Neural crest cell (in vitro differentiated cells): ENCODE data around the gene SHMT2. TPM values are rescaled to one million over a fixed set of nuclear protein-coding genes. Genes with fewer than 3 reads are reported as not detected.
"Not testable (repeated sequence)": the region's sequence is repeated elsewhere in the genome, so short reads cannot be mapped to it uniquely, and the experiment has no call there.

Experiments used
- DNase-seq: peaks from one replicate; pipeline ENCODE4 v3.0.0; 2021; ENCODE audit warnings: low read depth, mixed read lengths, low spot score
- H3K27ac Mint-ChIP-seq: one replicate; pipeline ENCODE4 v1.8.0; 2021; ENCODE audit warnings: mild to moderate bottlenecking, mixed read lengths; ENCODE audit not compliant: unreplicated experiment
- H3K27me3 Mint-ChIP-seq: 2 replicates; pipeline ENCODE4 v1.8.0; 2021; ENCODE audit warnings: low read depth, mild to moderate bottlenecking, mixed read lengths
- H3K36me3 Mint-ChIP-seq: 2 replicates; pipeline ENCODE4 v1.8.0; 2021; ENCODE audit warnings: low read depth, mild to moderate bottlenecking, mixed read lengths
- H3K4me1 Mint-ChIP-seq: 2 replicates; pipeline ENCODE4 v1.8.0; 2021; ENCODE audit warnings: mixed read lengths
- H3K4me3 Mint-ChIP-seq: one replicate; pipeline ENCODE4 v1.8.0; 2021; ENCODE audit warnings: mild to moderate bottlenecking, mixed read lengths
- H3K9me3 Mint-ChIP-seq: 2 replicates; pipeline ENCODE4 v1.8.0; 2021; ENCODE audit warnings: mixed read lengths
- total RNA-seq: library from RNA; stranded (reverse); gene quantifications from 2 replicates; pipeline ENCODE4 v1.2.1, GENCODE V29; 2021
- TF ChIP-seq, protein P1 (sequence below): fragments of 200-600 bp; sonication (generic); conservative IDR thresholded peaks from 2 replicates; pipeline ENCODE4 v1.5.0; 2021; ENCODE audit warnings: antibody characterized with exemption, mild to moderate bottlenecking

SHMT2 gene
- total RNA-seq, 1 donor from 2014 or later = 230 TPM

DNA sequence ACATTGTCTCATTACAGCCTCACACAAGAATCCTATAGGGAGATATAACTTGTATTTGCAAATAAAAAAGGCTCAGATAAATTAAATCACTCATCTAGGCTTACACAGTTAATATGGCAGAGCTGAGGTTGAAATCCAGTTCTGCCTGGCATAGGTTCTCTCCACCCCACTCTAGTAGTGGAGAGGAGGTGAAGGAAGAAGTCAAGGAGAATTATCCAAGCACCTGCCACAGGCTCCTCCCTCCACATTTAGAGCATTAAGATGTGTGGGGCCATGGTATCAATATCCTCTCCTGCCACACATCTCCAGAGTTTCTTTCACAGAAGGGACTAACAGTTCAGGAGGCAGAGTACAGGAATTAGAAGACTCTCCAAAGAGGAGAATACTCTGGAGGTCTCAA is 44.0 kb downstream of the SHMT2 start:
- Mint-ChIP-seq H3K9me3 (no peaks in the 10 kb centered on the region), H3K4me3 (no peak overlapping the region), H3K36me3 (peaks cover 23% of the 10 kb centered on the region), H3K27me3 (no peaks in the 10 kb centered on the region), H3K27ac (no peak overlapping the region), H3K4me1 (peaks cover 9% of the 10 kb centered on the region)
- TF ChIP-seq, protein P1, sequence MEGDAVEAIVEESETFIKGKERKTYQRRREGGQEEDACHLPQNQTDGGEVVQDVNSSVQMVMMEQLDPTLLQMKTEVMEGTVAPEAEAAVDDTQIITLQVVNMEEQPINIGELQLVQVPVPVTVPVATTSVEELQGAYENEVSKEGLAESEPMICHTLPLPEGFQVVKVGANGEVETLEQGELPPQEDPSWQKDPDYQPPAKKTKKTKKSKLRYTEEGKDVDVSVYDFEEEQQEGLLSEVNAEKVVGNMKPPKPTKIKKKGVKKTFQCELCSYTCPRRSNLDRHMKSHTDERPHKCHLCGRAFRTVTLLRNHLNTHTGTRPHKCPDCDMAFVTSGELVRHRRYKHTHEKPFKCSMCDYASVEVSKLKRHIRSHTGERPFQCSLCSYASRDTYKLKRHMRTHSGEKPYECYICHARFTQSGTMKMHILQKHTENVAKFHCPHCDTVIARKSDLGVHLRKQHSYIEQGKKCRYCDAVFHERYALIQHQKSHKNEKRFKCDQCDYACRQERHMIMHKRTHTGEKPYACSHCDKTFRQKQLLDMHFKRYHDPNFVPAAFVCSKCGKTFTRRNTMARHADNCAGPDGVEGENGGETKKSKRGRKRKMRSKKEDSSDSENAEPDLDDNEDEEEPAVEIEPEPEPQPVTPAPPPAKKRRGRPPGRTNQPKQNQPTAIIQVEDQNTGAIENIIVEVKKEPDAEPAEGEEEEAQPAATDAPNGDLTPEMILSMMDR = no peak
- DNase-seq = no peak

DNA sequence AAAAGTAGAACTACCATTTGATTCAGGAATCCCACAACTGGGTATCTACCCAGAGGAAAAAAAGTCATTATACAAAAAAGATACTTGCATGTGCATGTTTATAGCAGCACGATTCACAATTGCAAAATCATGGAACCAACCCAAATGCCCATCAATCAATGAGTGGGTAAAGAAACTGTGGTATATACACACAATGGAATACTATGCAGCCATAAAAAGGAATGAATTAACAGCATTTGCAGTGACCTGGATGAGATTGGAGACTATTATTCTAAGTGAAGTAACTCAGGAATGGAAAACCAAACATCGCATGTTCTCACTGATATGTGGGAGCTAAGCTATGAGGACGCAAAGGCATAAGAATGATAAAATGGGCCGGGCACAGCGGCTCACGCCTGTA is 46.7 kb downstream of the SHMT2 start:
- Mint-ChIP-seq H3K36me3 (peaks cover 30% of the 10 kb centered on the region), H3K4me1 (peaks cover 17% of the 10 kb centered on the region)
- H3K9me3 Mint-ChIP-seq, H3K4me3 Mint-ChIP-seq, DNase-seq, H3K27ac Mint-ChIP-seq, H3K27me3 Mint-ChIP-seq: not testable (repeated sequence)

DNA sequence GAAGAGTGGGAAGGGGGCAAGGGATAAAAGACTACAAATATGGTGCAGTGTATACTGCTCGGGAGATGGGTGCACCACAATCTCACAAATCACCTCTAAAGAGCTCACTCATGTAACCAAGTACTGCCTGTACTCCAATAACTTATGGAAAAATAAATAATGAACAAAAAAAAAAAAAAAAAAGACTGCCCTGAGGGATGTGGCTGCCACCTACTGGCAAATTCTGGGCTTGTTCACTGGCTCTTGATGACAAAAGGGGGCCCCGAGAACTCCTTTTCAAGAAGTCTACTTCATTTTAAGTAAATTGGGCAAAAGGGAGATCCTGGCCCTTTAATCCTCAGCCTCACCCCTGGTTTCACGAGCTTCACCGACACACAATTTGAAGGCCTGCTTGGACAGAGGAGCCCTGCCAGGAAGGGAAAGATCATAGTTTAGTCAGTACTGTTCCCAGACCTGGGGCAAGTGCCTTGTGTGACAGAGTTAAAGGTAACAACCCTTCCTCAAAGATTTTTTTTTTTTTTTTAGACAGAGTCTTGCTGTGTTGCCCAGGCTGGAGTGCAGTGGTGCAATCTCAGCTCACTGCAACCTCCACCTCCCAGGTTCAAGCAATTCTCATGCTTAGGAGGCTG is 47.5 kb downstream of the SHMT2 start:
- H3K27ac Mint-ChIP-seq = no peak overlapping the region
- no peaks in the 10 kb centered on the region for H3K9me3 Mint-ChIP-seq
- peaks cover 17% of the 10 kb centered on the region for H3K4me1 Mint-ChIP-seq
- TF ChIP-seq, protein P1 = peak; percentile 51
- H3K36me3 Mint-ChIP-seq = peaks cover 29% of the 10 kb centered on the region
- H3K4me3 Mint-ChIP-seq = no peak overlapping the region
- no peaks in the 10 kb centered on the region for H3K27me3 Mint-ChIP-seq
- no peak for DNase-seq

DNA sequence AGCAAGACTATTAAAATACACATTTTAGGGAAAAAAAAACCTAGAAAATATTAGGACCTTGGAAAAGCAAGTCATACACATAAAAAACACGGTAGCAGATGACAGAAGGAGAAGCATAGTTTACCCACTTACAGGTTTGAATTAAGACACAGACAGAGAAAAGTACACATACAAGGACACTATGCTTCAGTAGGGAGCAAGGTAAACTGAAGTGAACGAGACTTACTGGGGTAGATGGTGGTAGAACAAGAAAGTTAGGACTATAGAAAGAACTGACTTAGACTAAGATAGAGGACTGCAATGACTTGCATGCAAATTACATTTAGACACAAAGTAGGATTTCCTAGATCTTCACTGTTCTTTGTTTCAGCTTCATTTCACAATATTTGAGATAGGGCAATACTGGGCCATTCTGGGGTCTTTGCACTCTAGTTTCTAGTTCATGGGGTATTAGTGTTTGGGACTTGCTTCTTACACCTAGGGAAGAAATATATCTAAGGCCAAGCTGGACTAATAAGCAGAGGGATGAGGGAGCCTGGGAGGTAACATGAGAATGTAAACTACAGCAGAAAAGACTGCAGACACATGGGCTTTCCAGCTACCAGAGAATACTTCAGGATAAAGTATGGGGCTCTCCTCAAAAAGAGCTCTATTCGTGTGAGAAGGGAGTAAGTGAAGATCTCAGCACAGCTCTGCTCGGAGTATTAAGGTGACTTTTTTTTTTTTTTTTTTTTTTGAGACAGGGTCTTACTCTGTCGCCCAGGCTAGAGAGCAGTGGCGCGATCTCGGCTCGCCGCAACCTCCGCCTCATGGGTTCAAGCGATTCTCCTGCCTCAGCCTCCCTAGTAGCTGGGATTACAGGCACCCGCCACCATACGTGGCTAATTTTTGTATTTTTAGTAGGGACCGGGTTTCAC is 49.2 kb downstream of the SHMT2 start:
- no peak overlapping the region for H3K4me3 Mint-ChIP-seq
- no peak for DNase-seq
- H3K4me1 Mint-ChIP-seq = peaks cover 11% of the 10 kb centered on the region
- peaks cover 36% of the 10 kb centered on the region for H3K36me3 Mint-ChIP-seq
- no peaks in the 10 kb centered on the region for H3K9me3 Mint-ChIP-seq
- TF ChIP-seq, protein P1 = no peak
- no peak overlapping the region for H3K27ac Mint-ChIP-seq
- no peaks in the 10 kb centered on the region for H3K27me3 Mint-ChIP-seq

DNA sequence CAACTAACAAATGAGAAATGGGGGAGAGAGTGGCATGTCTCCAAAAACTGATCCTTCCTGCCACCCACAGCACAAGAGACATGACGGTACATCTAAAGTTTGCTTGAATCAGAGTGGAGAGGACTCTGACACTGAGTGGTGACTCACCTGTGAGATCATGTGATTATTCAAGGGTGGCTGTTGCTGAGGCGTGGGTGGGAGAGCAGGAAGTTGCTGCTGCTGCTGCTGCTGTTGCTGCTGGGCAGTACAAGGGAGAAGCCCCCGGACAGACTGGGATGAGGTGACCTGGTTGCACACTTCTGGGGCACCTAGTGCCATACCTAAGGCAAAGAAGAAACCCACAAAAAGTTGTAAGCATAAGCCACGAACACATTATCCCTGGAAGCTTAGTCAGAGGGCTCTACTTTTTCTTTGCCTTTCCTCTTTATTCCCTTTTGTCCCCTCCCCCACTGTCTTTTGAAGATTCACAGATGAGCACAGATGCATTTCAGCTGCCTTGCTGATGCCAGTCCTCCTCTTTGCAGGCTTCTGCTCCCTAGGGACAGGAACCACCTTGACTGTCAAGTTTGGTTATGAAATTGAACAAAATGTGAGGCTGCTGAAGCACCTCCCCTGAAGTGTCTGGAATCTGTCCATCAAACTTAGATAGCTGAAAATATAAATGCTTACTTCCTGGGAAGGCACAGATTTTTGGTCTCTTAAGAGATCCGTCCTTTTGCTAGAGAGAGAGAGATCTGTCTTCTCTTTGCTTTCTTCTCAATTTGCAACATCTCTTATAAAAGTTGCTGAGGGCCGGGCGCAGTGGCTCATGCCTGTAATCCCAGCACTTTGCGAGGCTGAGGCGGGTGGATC is 50.9 kb downstream of the SHMT2 start:
- H3K9me3 Mint-ChIP-seq = no peaks in the 10 kb centered on the region
- H3K36me3 Mint-ChIP-seq = peaks cover 28% of the 10 kb centered on the region
- no peak overlapping the region for H3K4me3 Mint-ChIP-seq
- H3K27me3 Mint-ChIP-seq = no peaks in the 10 kb centered on the region
- H3K4me1 Mint-ChIP-seq = peaks cover 11% of the 10 kb centered on the region
- DNase-seq = no peak
- TF ChIP-seq, protein P1 = no peak
- peak overlapping the region; percentile 47 for H3K27ac Mint-ChIP-seq

DNA sequence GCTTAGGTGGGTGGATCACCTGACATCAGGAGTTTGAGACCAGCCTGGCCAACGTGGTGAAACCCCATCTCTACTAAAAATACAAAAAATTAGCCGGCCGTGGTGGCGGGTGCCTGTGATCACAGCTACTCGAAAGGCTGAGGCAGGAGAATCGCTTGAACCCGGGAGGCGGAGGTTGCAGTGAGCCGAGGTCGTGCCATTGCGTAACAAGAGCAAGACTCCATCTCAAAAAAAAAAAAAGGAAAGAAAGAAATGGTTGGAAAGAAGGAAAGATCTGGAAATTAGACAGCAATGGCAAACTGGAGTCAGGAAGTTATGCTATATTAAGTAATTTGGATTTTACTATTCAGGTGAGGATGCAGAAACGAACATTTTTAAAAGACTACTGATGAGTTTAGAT is 52.6 kb downstream of the SHMT2 start:
- H3K4me3 Mint-ChIP-seq, H3K27ac Mint-ChIP-seq, H3K27me3 Mint-ChIP-seq, H3K9me3 Mint-ChIP-seq, DNase-seq: not testable (repeated sequence)
- Mint-ChIP-seq H3K36me3 (peaks cover 25% of the 10 kb centered on the region), H3K4me1 (peaks cover 11% of the 10 kb centered on the region)
